Right forelimb (tissue), 1 donor: ENCODE measurements around the gene SGO2.

ENCODE experiments used
- DNase-seq: peaks from one replicate; pipeline ENCODE4 v3.0.0-alpha.2; 2018

The SGO2 gene, protein sequence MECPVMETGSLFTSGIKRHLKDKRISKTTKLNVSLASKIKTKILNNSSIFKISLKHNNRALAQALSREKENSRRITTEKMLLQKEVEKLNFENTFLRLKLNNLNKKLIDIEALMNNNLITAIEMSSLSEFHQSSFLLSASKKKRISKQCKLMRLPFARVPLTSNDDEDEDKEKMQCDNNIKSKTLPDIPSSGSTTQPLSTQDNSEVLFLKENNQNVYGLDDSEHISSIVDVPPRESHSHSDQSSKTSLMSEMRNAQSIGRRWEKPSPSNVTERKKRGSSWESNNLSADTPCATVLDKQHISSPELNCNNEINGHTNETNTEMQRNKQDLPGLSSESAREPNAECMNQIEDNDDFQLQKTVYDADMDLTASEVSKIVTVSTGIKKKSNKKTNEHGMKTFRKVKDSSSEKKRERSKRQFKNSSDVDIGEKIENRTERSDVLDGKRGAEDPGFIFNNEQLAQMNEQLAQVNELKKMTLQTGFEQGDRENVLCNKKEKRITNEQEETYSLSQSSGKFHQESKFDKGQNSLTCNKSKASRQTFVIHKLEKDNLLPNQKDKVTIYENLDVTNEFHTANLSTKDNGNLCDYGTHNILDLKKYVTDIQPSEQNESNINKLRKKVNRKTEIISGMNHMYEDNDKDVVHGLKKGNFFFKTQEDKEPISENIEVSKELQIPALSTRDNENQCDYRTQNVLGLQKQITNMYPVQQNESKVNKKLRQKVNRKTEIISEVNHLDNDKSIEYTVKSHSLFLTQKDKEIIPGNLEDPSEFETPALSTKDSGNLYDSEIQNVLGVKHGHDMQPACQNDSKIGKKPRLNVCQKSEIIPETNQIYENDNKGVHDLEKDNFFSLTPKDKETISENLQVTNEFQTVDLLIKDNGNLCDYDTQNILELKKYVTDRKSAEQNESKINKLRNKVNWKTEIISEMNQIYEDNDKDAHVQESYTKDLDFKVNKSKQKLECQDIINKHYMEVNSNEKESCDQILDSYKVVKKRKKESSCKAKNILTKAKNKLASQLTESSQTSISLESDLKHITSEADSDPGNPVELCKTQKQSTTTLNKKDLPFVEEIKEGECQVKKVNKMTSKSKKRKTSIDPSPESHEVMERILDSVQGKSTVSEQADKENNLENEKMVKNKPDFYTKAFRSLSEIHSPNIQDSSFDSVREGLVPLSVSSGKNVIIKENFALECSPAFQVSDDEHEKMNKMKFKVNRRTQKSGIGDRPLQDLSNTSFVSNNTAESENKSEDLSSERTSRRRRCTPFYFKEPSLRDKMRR

DNA sequence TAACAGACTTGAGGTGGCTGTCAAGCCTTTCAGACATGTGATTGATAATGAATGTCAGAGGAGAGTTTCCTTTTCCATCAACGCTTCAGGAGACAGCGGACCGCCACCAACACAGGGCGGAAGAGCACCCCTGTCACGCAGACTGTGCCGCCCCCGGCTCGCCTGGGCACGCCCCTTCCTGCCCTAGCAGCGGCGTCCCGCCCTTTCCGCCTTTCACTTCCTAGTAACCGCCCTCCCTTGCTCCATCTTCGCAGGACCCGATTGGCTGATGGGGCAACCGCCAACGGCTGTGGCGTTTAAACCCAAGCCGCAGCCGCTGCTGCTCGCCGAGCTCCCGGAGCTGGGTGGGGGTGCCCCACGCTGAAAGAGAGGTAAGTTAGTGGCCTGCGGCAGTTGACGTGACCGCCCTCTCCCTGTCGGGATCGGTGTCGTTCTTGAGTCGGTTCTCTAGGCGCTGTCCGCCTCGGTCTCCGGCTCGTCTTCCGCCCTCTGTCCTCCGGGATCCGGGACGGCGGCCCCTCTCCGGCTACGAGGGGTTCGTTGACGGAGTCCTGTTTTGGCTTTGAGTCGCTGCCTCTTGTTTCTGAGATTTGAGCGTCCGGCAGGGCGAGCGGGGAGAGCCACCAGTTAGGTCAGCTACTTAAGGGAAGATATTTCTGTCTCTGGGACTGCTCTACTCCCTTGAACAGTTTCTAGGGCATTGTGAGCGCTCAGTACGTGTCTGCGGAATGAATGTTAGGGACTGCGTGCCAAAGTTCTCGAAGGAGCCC is at the start of gene SGO2:
SGO2 (plus strand) TSS at position 326 of the 770 bp plus-strand sequence. CDS start 6,769 bp downstream, outside the sequence.
- DNase-seq, result peak; percentile 95

DNA sequence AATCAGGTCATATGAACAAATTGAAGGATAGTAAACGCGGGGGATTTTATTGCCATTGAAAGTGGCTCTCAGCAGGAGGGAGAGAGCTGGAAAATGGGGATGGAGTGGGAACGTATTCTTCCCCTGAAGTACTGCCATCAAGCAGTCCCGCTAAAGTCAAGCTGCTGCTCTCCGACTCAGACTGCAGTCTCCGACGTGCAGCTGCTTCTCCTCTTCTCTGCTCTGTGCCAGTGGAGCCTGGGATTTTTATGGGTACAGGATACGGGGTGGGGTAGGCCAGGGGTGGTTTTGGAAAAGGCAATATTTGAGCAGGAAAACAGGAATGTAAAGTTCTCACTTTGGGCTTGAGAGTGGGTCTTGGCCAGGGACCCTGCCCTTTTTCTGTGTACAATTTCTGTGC is 49.2 kb upstream of the SGO2 start:
- DNase-seq, result no peak

DNA sequence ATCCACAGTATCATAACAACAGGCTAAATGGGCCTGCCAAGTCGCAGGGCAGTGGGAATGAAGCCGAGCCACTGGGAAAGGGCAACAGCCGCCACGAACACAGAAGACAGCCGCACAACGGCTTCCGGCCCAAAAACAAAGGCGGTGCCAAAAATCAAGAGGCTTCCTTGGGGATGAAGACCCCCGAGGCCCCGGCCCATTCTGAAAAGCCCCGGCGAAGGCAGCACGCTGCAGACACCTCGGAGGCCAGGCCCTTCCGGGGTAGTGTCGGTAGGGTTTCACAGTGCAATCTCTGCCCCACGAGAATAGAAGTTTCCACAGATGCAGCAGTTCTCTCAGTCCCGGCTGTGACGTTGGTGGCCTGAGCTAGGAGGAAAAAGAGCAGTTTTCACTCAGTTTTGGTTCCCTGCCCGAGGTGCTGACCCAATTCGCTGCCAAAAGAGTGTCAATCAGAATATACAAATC is 48.3 kb upstream of the SGO2 start:
- DNase-seq, result no peak

DNA sequence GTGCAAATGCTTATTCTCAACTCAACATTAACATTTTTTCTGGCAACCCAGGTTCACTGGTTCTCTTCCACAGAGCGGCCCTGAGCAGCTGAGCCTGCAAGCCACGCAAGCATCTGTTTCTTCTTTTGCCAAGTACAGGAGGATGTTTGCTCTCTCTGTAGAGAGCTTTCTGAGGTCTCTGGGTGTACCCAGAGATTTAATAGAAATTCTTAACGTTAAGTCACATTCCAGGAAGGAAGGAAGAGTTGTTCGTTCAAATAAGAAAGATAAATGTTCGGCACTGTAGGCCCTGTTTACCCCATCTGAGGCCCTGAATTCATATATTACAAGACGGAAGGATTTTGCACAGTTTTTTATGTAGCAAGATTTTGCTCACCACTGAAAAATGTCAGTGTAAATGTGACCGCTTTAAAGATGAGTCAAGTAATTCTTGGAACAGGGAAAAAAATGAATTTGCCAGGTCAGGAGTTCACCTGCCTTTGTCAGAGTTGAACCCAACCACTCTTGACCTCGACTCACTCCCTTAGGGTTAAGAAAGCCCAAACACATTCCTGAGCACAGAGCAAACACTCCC is 46.2 kb upstream of the SGO2 start:
- no peak for DNase-seq

DNA sequence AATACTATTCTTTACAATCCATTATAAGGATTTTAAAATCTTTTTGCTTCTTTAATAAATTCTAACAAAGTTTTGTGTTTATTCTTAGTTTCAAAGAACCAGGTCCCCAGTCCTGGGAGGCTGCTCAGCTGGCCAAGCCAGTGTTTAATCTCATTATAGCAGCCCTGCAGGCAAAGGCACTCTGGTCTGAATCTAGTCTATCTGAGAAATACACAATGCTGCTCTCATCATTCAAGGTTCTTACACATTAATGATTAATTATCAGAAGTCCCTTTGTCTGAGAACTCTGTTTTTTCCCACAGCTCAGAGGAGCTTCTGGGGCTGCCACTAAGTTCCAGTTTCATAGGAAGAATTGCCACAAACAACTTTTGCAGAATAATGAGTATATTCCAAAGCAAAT is 43.8 kb upstream of the SGO2 start:
- DNase-seq, result no peak

DNA sequence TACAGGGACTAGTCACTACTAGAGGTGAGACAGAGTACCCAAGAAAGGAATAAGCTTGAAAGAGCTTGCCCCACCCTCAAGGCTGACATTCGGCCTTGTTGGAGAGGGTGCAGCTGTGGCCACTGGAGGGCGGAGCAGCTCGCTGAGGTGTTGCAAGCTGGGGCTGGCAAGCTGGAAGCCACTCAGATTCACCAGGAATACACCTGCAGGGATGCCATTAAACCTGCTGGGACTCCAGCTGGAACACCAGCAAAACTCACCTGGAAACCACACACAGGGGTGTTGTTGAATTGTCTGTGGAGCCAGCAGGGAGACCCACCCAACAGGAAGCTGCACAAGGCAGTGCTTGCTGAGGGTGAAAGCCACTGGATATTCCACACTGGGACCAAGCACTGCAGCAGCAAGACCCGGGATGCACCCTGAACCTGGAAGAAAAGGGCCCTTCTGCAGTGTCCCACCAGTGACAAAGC is 42.2 kb upstream of the SGO2 start:
- DNase-seq, result no peak

DNA sequence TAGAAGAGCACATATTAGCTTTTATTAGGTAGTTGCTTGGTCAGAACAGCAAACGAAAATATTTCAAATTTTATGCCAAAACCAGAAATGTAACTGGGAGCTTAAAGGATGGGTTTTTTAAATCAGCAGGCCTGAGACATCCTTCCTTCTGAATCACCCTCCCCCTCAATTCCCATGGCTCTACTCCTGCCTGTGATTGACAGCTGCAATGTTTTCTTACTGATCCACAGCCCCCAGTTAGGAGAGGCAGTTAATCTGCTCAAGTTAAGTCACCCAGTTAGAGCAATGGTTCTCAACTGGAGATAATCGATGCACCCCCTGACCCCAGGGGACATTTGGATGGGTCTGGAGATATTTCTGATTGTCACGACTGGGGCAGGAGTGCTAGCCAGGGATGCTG is 41.1 kb upstream of the SGO2 start:
- no peak for DNase-seq

DNA sequence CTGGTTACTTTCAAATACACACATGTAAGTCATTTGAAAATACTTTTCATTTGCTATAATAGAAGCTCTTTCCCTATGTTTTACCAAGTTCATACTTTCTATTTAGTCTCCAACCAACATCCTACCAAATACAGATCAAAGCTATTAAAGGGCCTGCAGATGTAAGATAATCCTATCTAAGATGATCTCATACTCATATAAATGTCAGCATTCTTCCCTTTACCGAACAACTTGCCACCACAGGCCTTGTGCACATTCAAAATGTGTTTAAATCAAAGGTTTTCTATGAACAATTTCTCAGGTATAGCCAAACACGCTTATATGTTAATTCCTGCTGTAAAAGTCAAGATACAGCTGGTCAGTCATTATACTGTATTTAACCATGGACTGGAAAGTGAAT is 39.5 kb upstream of the SGO2 start:
- DNase-seq, result no peak

DNA sequence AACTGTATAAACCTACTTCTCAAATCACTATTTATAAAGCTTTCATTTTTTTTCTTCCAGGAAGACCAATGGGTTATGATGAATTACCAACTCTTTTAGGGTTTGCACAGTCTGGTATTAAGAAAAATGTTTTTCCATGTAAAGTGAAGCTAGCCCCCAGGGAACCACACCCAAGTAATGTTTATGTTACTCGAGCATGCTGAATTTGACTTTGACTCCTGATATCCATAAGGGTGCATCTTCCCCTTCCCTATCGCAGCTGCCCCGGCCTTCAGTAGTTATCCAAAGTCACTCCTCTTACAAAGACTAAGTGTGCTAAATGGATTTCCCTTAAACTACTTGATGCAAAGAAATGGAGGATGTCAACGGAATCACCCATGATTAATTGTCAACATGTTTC is 37.8 kb upstream of the SGO2 start:
- DNase-seq, result no peak

DNA sequence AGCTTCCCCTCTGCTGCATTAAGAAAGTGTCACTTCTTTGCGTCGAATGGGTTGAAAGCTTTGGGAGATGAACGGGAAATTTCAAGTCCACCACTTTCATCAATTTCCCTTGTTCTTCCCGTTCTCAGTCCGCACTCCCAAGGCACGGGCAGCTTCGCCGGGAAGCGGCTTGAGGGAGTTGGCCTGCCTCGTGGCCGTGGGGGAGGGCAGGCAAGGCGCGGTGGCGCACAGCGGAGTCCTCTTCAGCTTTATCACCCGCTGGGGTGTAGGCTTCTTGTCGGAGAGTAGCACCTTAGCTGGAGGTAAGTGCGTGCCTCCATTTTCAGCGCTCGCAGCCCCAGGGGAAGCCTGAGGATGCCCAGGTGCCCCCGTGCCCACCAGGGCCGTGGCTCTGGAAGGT is 36.0 kb upstream of the SGO2 start:
- DNase-seq, result no peak

DNA sequence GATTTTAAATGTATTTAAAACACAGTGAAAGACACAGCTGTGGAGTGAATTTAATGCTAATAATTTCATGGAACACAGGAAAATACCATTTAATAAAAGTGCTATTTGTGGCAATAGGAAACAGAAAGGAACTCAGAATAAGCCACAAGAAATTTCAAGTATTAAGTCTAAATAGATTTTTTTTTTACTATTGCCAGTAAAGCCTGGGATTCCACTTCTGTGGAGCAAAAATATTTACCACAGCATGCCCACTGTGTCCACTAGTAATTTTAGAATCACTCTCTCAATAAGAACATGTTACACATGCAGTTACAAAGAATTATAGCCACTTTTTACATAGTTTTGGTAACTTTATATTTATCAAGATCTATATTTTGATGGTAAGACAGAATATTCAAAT is 33.4 kb upstream of the SGO2 start:
- DNase-seq, result no peak

DNA sequence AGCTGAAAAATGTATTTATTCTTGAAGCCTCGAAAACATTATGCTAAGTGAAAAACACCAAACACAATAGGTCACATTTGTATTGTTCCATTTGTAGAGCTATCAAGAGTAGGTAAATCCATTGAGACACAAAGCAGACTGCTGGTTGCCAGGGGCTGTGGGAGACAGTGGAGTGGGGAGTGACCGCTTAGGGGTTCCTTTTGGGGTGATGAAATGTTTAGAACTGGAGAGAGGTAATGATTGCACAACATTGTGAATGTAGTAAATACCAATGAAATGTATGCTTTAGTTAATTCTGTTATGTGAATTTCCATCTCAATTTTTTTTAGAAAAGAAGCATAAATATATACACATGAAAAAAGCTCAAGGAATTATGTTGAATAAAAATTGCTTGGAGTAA is 32.0 kb upstream of the SGO2 start:
- no peak for DNase-seq

DNA sequence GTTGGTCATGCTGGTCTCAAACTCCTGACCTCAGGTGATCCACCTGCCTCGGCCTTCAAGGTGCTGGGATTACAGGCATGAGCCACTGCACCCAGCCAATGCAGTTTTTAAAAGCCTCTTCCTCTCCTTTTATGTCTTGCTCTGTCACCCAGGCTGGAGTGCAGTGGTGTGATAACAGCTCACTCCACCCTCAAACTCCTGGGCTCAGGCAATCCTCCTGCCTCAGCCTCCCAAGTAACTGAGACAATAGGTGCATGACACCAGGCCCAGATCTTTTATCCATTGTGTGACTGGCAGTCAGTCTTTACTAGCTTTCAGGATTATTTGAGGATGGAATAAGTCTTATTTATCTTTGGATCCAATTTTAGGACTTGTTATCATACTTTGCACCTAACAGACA is 29.3 kb upstream of the SGO2 start:
- DNase-seq, result no peak

DNA sequence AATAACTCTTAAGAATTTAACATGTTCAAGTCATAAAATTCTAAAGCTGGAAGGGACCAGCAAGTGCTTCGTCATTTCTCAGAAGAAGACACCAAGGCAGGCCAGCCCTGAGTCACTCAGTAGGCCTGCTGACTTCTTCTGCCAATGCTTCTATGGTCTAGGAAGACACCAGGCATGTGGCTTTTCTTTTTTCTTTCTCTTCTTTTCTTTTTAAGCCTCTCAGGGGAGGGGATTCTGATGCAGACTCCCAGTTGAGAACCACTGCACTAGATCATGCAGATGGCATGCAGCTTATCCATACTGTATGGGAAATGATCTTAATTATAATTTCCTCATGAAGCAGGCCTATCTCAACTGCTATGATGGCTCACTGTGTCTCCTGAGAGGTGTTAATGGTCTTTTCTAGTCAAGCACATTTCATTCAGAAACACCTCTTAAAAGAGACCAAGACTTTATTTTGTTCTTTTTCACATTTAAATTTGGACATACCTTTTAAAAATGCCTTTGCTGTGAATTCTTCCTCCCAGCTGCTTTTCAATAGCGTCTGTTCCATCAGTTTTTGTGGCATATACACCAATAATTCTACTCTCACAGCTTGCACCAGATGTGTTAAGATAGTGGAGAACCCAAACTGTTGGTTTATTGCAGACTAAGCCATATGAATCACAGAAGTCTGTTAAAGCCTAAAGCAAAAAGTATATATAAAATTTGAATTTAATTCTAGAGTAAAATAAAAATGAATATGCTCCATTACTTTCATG is 27.4 kb upstream of the SGO2 start:
- no peak for DNase-seq

DNA sequence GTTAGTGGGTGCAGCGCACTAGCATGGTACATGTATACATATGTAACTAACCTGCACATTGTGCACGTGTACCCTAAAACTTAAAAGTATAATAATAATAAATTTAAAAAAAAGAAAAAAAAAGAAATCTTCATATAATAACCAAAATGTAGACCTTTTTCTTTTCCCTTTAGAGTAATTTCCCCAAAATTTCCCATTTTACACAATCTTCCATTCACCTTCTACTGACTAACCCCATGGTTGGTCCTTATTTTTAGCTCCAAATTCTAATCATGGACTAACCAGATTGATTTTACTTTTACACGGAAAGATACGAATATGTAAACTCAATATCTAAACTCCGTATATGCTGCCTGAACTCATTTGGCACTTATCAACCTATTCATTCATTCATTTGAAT is 23.8 kb upstream of the SGO2 start:
- DNase-seq, result no peak

DNA sequence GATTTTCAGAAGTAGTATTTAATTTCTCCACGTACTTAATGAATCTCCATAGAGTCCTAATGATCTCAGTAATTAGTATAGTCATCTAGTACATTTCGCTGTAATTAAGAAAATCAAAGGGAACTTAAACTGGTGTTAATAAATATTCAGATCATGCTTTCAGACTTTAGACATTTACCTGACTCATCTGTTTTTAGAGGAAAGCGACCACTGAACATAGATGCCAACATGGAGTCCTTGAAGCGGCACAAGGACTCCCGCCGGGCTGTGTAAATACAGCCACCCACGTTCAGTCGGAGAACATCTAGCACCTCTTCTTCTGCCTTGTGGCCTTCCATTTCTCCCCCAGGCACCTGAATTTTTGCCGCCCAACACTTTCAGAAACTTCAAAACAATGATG is 19.3 kb upstream of the SGO2 start:
- no peak for DNase-seq

DNA sequence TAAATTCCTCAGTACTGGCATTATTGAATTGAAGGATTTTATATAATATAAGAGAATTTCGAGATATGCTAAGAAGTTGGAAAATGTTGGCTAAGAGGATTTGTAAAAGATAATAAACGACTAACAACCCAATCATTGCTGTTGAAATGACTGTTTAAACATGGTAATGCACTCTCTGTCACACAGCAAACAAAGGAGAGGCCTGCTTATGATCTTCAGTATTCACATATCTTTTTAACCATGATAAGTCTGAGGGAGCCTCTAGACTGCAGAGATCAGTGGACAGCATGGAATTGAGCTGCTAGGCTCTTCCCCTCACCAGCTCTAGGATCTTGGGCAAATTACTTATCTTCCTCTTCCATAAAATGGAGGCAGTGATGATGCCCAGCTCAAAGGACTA is 18.8 kb upstream of the SGO2 start:
- DNase-seq, result no peak

DNA sequence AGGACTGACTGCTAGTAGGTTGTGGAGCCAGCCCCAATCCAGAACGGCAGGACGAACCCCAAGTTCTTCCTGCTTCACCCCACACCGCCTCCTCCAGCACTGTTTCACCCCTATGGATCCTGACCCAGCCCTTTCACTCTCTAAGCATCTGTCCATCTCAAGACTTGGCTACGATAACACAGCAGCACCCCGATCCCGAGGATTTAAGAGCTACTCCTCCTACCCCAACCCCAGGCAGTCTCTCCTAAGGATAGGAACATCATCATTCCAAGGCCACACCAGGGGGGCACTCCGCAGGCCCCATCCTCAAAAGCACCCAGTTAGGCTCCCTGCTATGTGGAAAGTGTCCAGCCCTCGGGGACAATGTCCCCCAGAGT is 16.8 kb upstream of the SGO2 start:
- DNase-seq, result no peak

DNA sequence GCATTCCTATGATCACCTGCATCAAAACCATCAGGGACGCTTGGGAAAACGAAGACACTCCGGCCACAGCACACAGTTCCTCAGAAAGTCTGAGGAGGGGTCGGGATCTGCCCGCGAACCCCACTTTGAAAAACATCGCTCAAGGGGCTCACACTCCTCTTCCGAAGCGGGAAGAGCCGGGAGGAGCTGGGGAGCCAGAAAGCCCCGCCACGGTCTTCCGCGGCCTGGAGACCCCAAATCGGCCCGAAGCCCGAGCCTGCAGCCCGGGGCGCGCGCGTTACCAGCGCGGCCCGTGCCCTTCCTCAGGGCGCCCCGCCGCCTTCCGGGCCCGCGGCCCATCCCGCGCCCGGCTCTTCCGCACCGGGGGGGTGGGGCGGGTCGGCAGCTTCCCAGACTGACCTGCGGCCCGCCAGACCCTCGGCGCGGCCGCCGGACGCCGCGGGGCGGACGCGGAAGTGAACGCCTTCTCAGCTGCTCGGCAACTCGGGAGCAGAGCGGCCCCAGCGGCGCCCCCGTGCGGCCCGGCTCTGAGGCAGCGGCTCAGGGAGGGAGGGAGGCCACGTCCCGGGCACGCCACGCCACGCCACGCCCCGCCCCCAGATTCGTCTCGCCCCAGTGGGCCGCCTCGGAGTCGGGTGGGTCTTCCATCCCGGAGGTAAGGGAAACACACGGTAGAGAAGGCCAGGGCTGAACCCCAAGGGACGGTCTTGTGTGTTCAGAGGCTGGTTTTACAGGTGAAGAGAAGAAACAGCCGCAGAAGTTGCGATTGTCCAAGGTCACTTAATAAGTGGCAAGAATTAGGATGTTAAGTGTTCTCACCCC is 16.2 kb upstream of the SGO2 start, which contains the start of gene KCTD18:
KCTD18 (minus strand) TSS at position 457 of the 822 bp plus-strand sequence. CDS start 3,052 bp downstream, outside the sequence.
- peak; percentile 94 for DNase-seq

DNA sequence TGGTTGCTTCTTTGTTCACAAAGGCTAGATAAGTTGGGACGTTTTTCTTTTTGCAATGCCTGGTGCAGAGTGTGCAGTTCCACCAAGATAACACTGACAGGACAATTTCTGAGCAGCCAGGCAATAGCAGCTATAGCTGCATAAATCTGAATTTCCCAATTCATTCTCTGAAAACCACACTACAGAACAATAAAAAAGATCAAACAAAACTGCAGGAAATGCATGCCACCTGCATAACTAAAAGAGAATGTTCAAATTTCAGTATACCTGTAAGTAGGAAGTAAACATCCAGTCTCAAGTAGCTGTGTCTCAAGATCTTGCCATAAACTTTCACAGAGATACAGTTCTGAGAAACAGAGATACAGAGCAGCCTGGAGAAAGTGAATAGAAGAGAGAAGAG is 10.9 kb upstream of the SGO2 start:
- no peak for DNase-seq
